Nephron (organoid): ENCODE measurements around the gene SURF1.
A peak's percentile ranks its signal among the peaks of the same experiment; 100 is the strongest.

Experiments
- H3K27ac Mint-ChIP-seq, 3 experiments: 2 replicates each; pipeline ENCODE4 v1.8.0; 2020; ENCODE audit warnings: mixed read lengths in 3 of 3, mild to moderate bottlenecking in 2 of 3, moderate library complexity in 1 of 3
- H3K27me3 Mint-ChIP-seq: 2 replicates; pipeline ENCODE4 v1.8.0; 2021; ENCODE audit warnings: low read depth, mild to moderate bottlenecking, moderate library complexity, mixed read lengths
- H3K36me3 Mint-ChIP-seq: 2 replicates; pipeline ENCODE4 v1.8.0; 2020; ENCODE audit warnings: low read depth, mixed read lengths
- H3K4me1 Mint-ChIP-seq: 2 replicates; pipeline ENCODE4 v1.8.0; 2020; ENCODE audit warnings: mixed read lengths
- H3K4me3 Mint-ChIP-seq, 3 experiments: 2 replicates each; pipeline ENCODE4 v1.8.0; 2020; ENCODE audit warnings: mild to moderate bottlenecking in 3 of 3, mixed read lengths in 3 of 3, moderate library complexity in 2 of 3
- H3K9me3 Mint-ChIP-seq: 2 replicates; pipeline ENCODE4 v1.8.0; 2020; ENCODE audit warnings: mixed read lengths
- CTCF ChIP-seq, 3 experiments: fragments of 200-600 bp; sonication (generic); IDR thresholded peaks; one replicate each; pipeline ENCODE4 v1.5.0; 2021; ENCODE audit warnings: antibody characterized with exemption in 3 of 3; ENCODE audit not compliant: unreplicated experiment in 3 of 3

SURF1 gene

DNA sequence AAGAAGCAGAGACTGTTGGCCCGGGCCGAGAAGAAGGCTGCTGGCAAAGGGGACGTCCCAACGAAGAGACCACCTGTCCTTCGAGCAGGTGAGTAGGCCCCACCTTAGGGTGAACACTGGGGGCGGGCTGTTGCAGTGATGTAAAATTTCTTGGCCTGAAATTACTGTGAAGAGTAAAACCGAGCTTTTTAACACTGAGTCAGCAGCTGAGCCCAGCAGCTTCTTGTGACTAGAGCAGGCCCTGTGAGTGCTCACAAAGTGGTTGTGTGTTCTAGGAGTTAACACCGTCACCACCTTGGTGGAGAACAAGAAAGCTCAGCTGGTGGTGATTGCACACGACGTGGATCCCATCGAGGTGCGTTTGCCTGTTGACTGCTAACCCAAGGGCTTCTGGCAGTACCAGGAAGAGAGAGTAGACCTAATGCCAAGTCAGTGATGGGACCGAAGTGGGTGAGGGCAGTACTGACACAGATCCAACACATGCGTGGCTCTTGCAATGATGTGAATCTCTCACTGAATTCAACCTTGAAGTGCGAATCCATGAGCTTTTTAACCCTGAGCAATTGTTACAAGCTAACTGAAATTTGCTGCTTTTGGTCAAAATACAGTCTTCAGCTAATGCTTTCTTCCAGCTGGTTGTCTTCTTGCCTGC, 6.2 kb downstream of the SURF1 start:
- Mint-ChIP-seq H3K36me3 (peaks cover 52% of the 10 kb centered on the region), H3K27me3 (no peaks in the 10 kb centered on the region)
- no peak for TF ChIP-seq CTCF (IDR thresholded peaks at IDR 0.05; ENCODE audit: unreplicated experiment in 3 of 3)

DNA sequence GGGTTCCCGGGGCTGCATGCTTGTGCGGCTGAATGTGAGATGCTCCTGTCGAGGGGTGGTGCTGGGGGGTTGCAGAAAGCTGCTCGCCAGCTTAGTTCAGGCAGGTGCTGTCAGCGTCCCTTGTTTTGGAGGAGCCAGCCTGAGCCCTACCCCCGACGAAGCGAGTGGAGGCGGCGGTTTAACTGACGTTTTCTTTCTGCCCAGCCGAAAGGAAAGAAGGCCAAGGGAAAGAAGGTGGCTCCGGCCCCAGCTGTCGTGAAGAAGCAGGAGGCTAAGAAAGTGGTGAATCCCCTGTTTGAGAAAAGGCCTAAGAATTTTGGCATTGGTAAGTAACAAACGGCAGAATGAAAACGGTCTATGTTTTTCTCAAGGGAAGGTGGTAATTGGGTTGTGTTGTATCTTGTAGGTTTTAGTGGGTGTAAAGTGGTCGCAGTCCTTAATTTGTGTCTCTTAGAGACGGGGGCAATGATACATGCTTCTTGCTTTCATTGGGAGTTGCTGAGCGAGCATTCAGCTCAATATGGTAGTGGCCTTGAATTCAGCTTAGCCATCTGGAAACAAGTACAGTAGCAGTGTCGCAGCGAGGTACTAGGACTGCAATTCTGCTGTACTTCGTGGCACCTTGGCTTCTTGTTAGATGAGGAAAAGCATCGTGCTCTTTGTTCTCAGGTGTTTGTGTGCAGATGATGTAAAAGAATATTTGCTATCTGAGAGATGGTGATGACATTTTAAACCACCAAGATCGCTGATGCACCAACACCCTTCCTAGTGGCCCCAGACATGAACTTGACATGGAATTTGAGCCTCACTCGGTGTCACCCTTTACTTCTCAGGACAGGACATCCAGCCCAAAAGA, 7.3 kb downstream of the SURF1 start:
- Mint-ChIP-seq H3K9me3 (no peaks in the 10 kb centered on the region), H3K27me3 (no peaks in the 10 kb centered on the region), H3K27ac (peak overlapping the region; percentile 95 to 96 (median 96)), H3K4me3 (peak overlapping the region; percentile 94 to 99 (median 99)), H3K36me3 (peaks cover 52% of the 10 kb centered on the region), H3K4me1 (peaks cover 27% of the 10 kb centered on the region)
- no peak for TF ChIP-seq CTCF (IDR thresholded peaks at IDR 0.05; ENCODE audit: unreplicated experiment in 3 of 3)

More for the DNA sequence above, 6.2 kb downstream of the SURF1 start:
- H3K9me3 Mint-ChIP-seq = no peaks in the 10 kb centered on the region
- peak overlapping the region in 1 of 3 experiments; percentile 54 for H3K27ac Mint-ChIP-seq
- H3K4me1 Mint-ChIP-seq = peaks cover 27% of the 10 kb centered on the region
- H3K4me3 Mint-ChIP-seq = peak overlapping the region; percentile 94 to 99 (median 99)

GRCh38 chr9:133347985-133348717, 8.1 kb downstream of the SURF1 start, which contains the start of the genes MED22 and RPL7A:
Gene MED22, minus strand, starts transcription at chr9:133348131. Its CDS starts 1,469 bp downstream, at chr9:133346662.
Gene RPL7A, plus strand, starts transcription at chr9:133348218. Its CDS starts 26 bp downstream, at chr9:133348244.
- Mint-ChIP-seq H3K27me3 (no peaks in the 10 kb centered on the region), H3K9me3 (no peaks in the 10 kb centered on the region), H3K27ac (peak within 1 kb of the TSS; percentile 95 to 96 (median 96)), H3K4me3 (peak within 1 kb of the TSS; percentile 94 to 99 (median 99)), H3K36me3 (peaks cover 50% of the 10 kb centered on the region), H3K4me1 (peaks cover 28% of the 10 kb centered on the region)
- no peak for TF ChIP-seq CTCF (IDR thresholded peaks at IDR 0.05; ENCODE audit: unreplicated experiment in 3 of 3)

GRCh38 chr9:133347515-133347984, 8.7 kb downstream of the SURF1 start:
- peak overlapping the region; percentile 95 to 96 (median 96) for H3K27ac Mint-ChIP-seq
- no peaks in the 10 kb centered on the region for H3K27me3 Mint-ChIP-seq
- no peaks in the 10 kb centered on the region for H3K9me3 Mint-ChIP-seq
- peak overlapping the region; percentile 94 to 99 (median 99) for H3K4me3 Mint-ChIP-seq
- peaks cover 34% of the 10 kb centered on the region for H3K4me1 Mint-ChIP-seq
- peaks cover 45% of the 10 kb centered on the region for H3K36me3 Mint-ChIP-seq
- no peak for TF ChIP-seq CTCF (IDR thresholded peaks at IDR 0.05; ENCODE audit: unreplicated experiment in 3 of 3)

- Mint-ChIP-seq H3K27me3 (no peaks in the 10 kb centered on the region), H3K36me3 (peaks cover 32% of the 10 kb centered on the region), H3K4me1 (peaks cover 39% of the 10 kb centered on the region), H3K27ac (peak overlapping the region; percentile 70 to 84 (median 77)), H3K4me3 (peak overlapping the region; percentile 87 to 99 (median 94)), H3K9me3 (no peaks in the 10 kb centered on the region)
- no peak for TF ChIP-seq CTCF (IDR thresholded peaks at IDR 0.05; ENCODE audit: unreplicated experiment in 3 of 3)
Observed at GRCh38 chr9:133346021-133346785, 10.1 kb downstream of the SURF1 start.
